ENCODE data around the gene MRPL37.
"Not testable (repeated sequence)": the region's sequence is repeated elsewhere in the genome, so short reads cannot be mapped to it uniquely, and the experiment has no call there.

Gene MRPL37

DNA sequence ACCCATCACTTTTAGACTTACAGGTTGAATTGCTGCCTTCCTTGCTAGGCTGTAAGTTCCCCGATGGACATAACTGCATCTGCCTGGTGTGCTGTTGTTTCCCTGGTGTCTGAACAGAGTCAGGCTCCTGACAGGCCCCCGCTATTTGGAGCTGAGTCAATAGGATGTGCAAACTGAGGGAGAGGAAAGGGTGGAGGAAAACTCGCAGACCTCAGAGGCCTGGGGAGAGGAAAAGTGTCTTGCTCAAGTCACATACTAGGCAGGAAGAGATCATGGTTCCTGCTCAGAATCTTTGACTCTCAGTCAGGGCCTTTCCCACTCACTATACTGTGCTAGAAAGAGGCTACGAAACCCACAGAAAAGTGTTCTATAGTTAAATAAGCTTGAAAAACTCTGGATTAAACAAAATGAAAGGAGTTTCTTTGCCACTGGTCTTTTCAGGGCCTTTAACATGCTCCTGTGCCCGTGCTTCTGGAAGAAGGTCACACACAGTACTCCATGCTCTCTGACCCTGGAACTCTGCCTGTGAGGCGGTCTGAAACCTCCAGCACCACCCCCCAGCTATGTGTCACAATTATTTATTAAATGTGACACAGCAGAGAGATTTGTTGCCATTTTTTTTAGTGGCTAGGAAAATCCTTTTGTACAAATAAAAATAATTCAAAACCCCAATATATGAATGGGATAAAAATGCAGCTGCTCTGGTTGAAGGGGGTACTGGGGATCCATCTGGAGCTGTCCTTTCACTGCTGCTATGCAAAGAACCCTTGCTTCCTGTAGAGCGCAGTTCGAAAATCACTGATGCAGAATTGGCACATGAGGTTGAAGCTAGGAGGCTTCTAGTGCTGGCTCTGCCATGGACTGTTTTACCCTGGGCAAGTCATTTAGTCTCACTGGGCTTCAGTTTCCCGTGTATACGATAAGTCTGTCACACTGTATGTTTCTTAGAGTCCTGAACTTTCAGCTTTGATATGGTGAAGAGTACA lies 27.1 kb upstream of the MRPL37 start:
- no peak for DNase-seq (ENCODE audit: low spot score)

DNA sequence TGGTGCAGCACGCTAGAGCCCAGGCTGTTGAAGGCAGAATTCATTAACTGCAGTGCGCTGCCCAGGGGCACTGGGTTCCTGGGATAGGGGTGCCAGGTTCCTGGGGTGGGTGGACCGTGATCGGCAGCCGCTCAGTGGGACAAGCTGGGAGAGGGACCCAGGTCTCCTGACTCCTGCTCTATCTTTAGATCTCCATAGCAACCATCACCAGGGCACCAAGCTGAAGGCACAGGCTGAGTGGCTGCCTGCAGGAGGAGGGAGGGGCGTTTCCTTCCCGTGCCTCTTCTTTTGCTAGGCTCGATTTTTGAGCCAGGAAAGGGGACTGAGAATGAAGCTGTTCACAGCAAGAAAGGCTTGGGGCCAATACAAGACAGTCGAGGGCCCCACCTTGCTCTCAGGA lies 26.3 kb upstream of the MRPL37 start:
- DNase-seq (ENCODE audit: low spot score), result no peak

GRCh38 chr1:54174106-54174505 lies 25.9 kb upstream of the MRPL37 start:
- no peak for DNase-seq (ENCODE audit: low spot score)

DNA sequence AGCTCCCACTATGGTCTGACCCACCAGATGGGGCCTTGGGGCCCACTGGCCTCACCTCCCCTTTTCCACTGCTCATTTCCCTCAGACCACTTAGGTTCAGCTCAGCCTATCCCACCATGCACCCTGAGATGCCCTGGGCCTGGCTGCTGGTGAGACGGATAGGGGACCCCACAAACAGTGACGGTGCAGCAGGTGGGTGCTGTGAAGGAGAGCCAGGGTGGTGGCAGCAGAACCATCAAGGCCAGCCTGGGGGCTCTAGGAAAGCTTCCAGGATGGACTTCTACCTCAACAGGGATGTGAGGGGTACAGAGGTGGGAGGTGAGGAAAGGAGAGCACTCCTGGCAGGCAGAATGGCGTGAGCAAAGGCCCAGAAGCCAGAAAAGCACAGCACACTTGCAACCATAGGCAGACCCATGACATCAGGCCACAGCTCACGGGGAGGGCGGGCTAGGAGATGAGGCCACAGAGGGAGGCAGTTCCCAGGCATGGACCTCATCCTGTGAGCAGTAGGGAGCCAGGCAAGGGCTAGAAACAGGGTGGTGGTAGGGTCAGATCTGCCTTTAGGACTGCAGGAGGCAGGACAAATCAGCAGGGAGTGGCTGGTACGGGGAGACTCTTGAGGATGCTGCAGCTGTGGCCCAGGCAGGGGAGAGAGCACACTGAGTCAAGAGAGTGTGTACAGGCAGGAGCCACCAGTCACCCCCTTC lies 23.2 kb upstream of the MRPL37 start:
- DNase-seq (ENCODE audit: low spot score), result no peak

DNA sequence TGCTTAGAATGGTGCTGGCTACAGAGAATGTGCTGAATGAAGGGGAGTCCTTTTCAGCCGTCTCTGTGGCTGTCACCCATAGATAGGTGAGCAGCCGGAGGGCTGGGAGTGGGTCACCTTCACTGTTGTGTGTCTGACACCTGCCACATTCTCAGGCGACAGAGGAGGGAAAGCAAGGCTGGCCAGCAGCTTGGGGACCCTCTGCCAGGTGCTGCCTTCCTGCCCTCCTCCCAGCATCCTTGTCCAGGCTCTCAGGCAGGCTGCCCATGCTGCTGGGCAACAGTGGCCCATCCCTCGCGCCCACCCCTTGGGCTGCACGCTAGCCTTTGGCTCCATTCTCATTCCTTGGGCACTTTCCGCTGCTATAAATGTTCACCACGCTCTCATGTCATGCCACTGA lies 22.2 kb upstream of the MRPL37 start:
- no peak for DNase-seq (ENCODE audit: low spot score)

DNA sequence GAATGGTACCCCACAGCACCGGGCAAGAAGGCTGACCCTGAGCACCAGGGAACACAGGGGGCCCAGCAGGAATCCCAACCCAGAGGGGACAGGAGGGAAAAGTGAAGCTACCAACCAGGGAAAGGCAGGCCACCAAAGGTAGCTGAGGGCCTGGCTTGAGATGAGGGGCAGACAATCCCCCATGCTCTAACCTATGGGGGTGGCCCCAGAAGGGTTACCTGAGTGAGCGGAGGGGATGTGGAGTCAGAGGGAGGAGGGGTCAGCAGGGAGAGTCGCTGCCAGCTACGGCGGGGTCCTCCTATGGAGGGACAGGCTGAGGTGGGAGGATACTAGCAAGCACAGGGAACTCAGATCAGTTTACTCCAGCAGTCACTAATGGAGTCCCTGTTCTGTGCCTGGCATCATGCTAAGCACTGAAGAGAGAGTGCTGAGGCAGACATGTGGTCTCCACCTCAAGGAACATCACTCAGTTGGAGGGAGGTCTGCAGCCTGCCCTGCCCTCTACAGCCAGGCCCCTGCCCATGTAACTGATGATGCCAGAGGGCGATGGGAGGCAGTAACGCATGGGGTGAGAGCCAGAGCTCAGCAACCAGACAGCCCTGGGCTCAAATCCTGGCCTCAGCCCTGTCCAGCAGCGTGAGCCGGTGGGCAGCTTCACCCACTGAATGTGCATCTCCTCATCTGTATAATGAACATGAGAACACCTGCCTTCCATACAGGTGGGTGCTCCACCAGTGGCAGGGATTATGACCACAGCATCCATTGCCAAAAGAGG lies 21.5 kb upstream of the MRPL37 start:
- no peak for DNase-seq (ENCODE audit: low spot score)

- no peak for DNase-seq (ENCODE audit: low spot score)
These were observed 19.1 kb upstream of the MRPL37 start for GRCh38 chr1:54180701-54181360.

- DNase-seq (ENCODE audit: low spot score), result no peak
These were observed 13.9 kb upstream of the MRPL37 start for GRCh38 chr1:54186056-54186455.

DNA sequence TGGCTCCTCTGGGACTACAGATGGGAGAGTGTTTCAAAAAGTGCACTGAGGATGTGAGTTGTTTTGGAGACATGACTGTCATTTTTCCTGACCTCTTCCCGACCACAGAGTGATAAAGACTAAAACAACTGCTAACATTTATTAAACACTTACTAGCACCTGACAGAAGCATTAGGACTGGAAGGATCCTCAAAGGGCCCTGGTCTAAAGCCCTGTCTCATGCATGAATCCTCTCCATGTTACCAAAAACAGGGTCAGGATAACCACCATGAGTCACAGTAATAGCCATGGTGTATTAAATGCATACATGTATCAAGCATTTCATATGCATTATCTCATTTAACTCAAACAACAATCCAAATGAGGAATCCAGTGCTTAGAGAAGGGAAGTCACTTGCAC lies 11.7 kb upstream of the MRPL37 start:
- DNase-seq (ENCODE audit: low spot score), result no peak

GRCh38 chr1:54190526-54190925 lies 9.4 kb upstream of the MRPL37 start:
- no peak for DNase-seq (ENCODE audit: low spot score)

DNA sequence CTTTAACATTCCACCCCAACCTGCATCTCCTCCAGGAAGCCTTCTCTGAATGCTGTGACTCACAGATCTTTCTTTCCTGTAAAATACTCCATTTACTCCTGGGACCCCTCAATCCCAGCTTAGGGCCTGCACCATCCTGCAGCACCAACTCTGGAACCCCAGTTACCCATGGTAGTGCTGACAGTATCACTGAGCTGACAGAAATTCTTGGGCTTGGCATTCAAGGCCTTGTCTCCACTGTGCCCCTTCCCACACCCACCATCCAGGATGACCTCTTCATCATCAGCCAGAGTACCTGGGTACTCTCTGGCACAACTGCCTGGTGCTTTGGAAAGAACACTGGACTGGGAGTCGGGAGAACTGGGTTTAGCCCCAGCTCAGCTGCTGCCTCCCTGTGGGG lies 8.4 kb upstream of the MRPL37 start:
- no peak for DNase-seq (ENCODE audit: low spot score)

DNA sequence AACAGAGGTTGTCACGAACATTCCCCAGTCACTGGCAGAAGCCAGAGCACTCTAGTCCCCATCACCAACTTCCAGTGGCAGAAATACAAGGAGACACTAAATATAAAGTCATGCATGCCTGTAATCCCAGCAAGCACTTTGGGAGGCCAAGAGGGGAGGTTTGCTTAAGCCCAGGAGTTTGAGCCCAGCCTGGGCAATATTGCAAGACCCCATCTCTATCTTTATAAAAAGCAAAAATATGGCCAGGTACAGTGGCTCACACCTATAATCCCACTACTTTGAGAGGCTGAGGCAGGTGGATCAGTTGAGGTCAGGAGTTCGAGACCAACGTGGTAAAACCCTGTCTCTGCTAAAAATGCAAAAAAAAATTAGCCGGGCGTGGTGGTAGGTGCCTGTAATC lies 6.5 kb upstream of the MRPL37 start:
- DNase-seq (ENCODE audit: low spot score), result no peak

DNA sequence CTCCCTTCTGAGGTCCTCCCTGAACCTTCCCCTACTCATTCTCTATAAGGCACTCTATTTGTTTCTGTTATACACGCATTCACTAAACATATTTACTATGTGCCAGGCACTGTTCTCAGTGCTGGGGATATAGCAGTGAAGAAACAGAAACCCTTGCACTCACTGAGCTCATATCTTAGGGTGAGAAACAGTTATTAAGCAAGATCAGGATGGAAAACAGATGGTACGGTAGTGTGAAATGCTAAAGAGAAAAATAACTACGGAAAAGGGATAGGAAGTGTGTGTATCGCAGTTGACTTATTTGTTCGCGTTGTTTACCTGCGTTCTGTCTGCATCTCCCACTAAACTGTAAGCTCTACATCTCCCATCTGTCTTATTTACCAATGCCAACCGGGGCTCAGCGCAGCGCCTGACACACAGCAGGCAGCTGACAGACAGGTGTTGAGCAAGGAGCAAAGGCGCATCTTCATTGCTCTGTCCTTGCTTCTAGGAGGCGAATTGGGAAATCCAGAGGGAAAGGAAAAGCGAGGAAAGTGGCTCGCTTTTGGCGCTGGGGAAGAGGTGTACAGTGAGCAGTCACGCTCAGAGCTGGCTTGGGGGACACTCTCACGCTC lies 709 bp upstream of the MRPL37 start:
- DNase-seq (ENCODE audit: low spot score), result no peak

DNA sequence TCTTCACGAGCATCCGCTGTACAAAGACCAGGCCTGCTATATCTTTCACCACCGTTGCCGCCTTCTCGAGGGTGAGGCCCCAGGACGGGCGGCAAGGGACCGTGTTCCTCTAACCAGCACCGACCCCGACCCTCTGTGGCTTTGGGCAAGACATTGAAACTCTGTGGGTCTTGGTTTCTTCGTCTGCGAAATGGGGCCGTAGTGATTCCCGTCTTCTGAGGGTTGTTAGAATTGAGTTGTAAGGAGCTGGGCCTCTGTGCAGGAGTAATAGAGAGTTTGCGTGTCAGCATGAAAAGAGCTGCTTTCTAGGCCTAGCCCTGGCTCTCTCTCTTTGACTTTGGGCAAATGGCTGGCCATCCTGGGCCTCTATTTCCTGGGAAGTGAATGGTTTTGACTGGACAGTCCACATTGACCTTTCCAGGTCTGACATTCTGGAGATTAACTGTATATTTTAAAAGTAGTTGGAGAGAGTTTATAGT lies 591 bp downstream of the MRPL37 start:
- DNase-seq (ENCODE audit: low spot score), result peak; percentile 48

DNA sequence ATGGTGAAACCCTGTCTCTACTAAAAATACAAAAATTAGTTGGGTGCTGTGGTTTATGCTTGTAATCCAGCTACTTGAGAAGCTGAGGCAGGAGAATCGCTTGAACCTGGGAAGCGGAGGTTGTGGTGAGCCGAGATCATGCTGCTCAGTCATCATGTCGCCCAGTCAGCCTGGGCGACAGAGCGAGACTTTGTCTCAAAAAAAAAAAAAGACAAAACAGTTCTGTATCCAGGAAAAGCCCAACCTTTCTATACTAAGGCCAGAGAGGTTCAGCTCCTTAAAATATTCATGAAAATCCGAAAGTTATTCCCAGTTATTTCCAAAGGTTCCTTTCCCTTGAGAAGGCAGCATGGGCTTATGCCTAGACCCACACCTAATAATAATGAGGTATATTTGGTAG lies 4.2 kb downstream of the MRPL37 start:
- no peak for DNase-seq (ENCODE audit: low spot score)

- DNase-seq (ENCODE audit: low spot score), result no peak
These were observed 7.3 kb downstream of the MRPL37 start for GRCh38 chr1:54207287-54207686.

- not testable (repeated sequence) for DNase-seq (ENCODE audit: low spot score)
These were observed 7.9 kb downstream of the MRPL37 start for GRCh38 chr1:54207896-54208295.

- no peak for DNase-seq (ENCODE audit: low spot score)
These were observed 12.9 kb downstream of the MRPL37 start for GRCh38 chr1:54212872-54213271.

DNA sequence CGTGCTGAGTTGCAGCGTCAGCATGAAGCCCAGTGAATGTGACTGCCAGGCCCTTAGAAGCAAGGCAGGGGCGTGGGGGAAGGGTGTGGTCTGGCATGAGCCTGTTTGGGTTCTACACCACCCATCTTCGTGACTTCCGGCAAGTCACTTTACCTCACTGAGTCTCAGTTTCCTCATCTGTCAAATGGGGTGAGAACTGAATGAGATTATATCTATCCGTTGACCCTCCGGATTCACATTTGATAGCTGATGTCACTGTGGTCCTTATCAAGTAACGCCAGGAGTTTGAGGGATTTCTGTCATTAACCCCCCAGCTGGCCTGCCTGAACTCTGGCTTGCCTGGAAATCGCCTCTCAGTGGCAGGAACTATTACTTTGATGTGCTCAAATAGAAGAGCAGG lies 15.6 kb downstream of the MRPL37 start:
- no peak for DNase-seq (ENCODE audit: low spot score)

- DNase-seq (ENCODE audit: low spot score), result no peak
These were observed 19.1 kb downstream of the MRPL37 start for GRCh38 chr1:54218883-54219687.

DNA sequence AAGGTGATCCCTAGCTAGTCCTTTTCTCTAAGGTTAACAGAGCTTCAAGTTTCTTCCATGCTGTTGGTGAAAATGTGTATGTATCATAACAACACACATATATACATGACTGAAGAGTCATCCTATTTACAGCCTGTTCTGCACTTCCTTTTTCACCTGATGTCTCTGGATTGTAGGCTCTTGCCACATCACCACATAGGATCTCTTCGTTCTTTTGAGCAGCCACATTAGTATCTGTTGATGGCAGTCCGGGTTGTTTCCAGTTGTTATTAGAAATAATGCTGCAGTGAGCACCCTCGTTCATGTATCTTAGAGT lies 19.7 kb downstream of the MRPL37 start:
- DNase-seq (ENCODE audit: low spot score), result no peak
